HCT116 (cell line): ENCODE data around the gene TMEM87A.

ENCODE experiments used
- CTCF ChIP-seq, 3 experiments: fragments of 200-600 bp in 1 of 3; sonication (generic) in 1 of 3; IDR thresholded peaks in 2 of 3; conservative IDR thresholded peaks in 1 of 3; 2 replicates each; pipeline ENCODE4 v1.5.1; 2012 to 2017; ENCODE audit warnings: low read depth in 2 of 3, low read length in 2 of 3, antibody characterized with exemption in 1 of 3, borderline replicate concordance in 1 of 3, control low read depth in 1 of 3, mild to moderate bottlenecking in 1 of 3, mixed read lengths in 1 of 3, mixed run types in 1 of 3, moderate library complexity in 1 of 3; ENCODE audit not compliant: insufficient read depth in 1 of 3
- EZH2 ChIP-seq: fragments of 200-600 bp; sonication (generic); IDR thresholded peaks from 2 replicates; pipeline ENCODE4 v1.6.1; 2017; ENCODE audit warnings: antibody characterized with exemption, mixed run types
- MAX ChIP-seq: IDR thresholded peaks from 2 replicates; pipeline ENCODE4 v1.6.1; 2012
- POLR2A ChIP-seq: IDR thresholded peaks from 2 replicates; pipeline ENCODE4 v1.7.0; 2011; ENCODE audit warnings: borderline replicate concordance; ENCODE audit not compliant: insufficient read depth, insufficient read length; ENCODE audit errors: extremely low read depth
- POLR2AphosphoS5 ChIP-seq: IDR thresholded peaks from 2 replicates; pipeline ENCODE4 v1.6.1; 2011; ENCODE audit warnings: mild to moderate bottlenecking, low read depth, low read length, moderate library complexity
- RAD21 ChIP-seq: IDR thresholded peaks from 2 replicates; pipeline ENCODE4 v1.6.1; 2012; ENCODE audit warnings: low read depth, mild to moderate bottlenecking
- REST ChIP-seq: IDR thresholded peaks from 2 replicates; pipeline ENCODE4 v1.6.1; 2012; ENCODE audit warnings: low read depth
- SIN3A ChIP-seq: IDR thresholded peaks from 2 replicates; pipeline ENCODE4 v1.6.1; 2012; ENCODE audit warnings: low read depth
- ZFX ChIP-seq: fragments of 450-650 bp; IDR thresholded peaks from 2 replicates; pipeline ENCODE4 v1.6.1; 2017

- no peak for TF ChIP-seq POLR2A
- no peak for TF ChIP-seq RAD21
- no peak for TF ChIP-seq POLR2AphosphoS5
- TF ChIP-seq CTCF (IDR thresholded peaks at IDR 0.05 in 2 of 3, conservative IDR thresholded peaks at IDR 0.05 in 1 of 3; ENCODE audit: borderline replicate concordance in 1 of 3, insufficient read depth in 1 of 3, low read depth in 2 of 3, low read length in 2 of 3): no peak
- no peak for TF ChIP-seq MAX
- no peak for TF ChIP-seq ZFX
- no peak for TF ChIP-seq SIN3A
- no peak for TF ChIP-seq REST
- no peak for TF ChIP-seq EZH2
These were observed 108.1 kb downstream of the TMEM87A start for GRCh38 chr15:42165106-42165505.
